PFSK-1 (cell line): ENCODE results near the gene EBP.

Experiments used
- FOXP2 ChIP-seq: optimal IDR thresholded peaks from 2 replicates; pipeline ENCODE3; 2011; ENCODE audit warnings: borderline replicate concordance, control low read depth, inconsistent platforms; ENCODE audit not compliant: insufficient read depth; ENCODE audit errors: extremely low read length, extremely low read depth
- POLR2AphosphoS5 ChIP-seq: IDR thresholded peaks from 2 replicates; pipeline ENCODE4 v1.6.1; 2012; ENCODE audit warnings: low read depth, mild to moderate bottlenecking, control low read depth, low read length, moderate library complexity
- SIN3A ChIP-seq: IDR thresholded peaks from 2 replicates; pipeline ENCODE4 v1.6.1; 2012; ENCODE audit warnings: mild to moderate bottlenecking, low read length, moderate library complexity, borderline replicate concordance; ENCODE audit not compliant: insufficient read depth
- TAF1 ChIP-seq: IDR thresholded peaks from 2 replicates; pipeline ENCODE4 v1.6.1; 2012; ENCODE audit warnings: low read length, control low read depth, borderline replicate concordance; ENCODE audit not compliant: insufficient read depth
- TF ChIP-seq, protein P1 (sequence below), 2 experiments: IDR thresholded peaks; 2 replicates each; pipeline versions ENCODE4 v1.6.1 to v1.8.0; 2011 to 2012; ENCODE audit warnings: low read depth in 2 of 2, low read length in 2 of 2, control low read depth in 1 of 2, inconsistent platforms in 1 of 2, mild to moderate bottlenecking in 1 of 2, moderate library complexity in 1 of 2; ENCODE audit not compliant: insufficient read depth in 1 of 2

Gene EBP

DNA sequence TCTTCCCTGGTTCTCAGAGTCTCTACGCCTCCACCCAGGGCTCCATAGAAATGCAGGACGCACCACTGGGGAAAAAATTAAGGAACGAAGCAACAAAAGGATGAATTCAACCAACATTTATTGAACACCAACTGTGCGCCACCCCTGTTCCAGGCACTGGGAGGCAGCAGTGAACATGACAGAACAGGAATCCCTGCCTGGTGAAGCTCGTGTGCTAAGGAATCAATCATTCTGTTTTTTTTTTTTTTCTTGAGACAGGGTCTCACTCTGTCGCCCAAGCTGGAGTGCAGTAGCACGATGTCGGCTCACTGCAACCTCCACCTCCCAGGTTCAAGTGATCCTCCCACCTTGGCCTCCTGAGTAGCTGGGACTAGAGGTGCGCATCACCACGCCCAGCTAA is 47.5 kb upstream of the EBP start:
- TF ChIP-seq TAF1, result no peak
- TF ChIP-seq FOXP2, result no peak
- no peak for TF ChIP-seq POLR2AphosphoS5
- TF ChIP-seq, protein P1, sequence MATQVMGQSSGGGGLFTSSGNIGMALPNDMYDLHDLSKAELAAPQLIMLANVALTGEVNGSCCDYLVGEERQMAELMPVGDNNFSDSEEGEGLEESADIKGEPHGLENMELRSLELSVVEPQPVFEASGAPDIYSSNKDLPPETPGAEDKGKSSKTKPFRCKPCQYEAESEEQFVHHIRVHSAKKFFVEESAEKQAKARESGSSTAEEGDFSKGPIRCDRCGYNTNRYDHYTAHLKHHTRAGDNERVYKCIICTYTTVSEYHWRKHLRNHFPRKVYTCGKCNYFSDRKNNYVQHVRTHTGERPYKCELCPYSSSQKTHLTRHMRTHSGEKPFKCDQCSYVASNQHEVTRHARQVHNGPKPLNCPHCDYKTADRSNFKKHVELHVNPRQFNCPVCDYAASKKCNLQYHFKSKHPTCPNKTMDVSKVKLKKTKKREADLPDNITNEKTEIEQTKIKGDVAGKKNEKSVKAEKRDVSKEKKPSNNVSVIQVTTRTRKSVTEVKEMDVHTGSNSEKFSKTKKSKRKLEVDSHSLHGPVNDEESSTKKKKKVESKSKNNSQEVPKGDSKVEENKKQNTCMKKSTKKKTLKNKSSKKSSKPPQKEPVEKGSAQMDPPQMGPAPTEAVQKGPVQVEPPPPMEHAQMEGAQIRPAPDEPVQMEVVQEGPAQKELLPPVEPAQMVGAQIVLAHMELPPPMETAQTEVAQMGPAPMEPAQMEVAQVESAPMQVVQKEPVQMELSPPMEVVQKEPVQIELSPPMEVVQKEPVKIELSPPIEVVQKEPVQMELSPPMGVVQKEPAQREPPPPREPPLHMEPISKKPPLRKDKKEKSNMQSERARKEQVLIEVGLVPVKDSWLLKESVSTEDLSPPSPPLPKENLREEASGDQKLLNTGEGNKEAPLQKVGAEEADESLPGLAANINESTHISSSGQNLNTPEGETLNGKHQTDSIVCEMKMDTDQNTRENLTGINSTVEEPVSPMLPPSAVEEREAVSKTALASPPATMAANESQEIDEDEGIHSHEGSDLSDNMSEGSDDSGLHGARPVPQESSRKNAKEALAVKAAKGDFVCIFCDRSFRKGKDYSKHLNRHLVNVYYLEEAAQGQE (IDR thresholded peaks at IDR 0.05; ENCODE audit: insufficient read depth in 1 of 2, low read depth in 2 of 2, low read length in 2 of 2), result no peak

DNA sequence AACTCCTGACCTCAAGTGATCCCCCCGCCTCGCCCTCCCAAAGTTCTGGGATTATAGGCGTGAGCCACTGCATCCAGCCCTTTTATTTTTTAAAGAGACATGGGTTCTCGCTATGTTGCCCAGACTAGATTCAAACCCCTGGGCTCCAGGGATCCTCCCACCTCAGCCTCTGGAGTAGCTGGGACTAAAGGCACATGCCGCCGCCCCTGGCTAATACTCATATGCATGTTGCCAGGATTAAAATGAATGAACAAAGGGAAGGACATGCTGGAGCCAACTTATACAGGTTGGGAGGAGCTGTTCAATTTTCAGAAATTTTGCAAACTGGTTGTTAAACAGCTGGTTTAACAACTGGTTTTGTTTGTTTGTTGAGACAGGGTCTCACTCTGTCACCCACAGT is 47.0 kb upstream of the EBP start:
- TF ChIP-seq POLR2AphosphoS5, result no peak
- no peak for TF ChIP-seq TAF1
- TF ChIP-seq SIN3A, result no peak
- TF ChIP-seq, protein P1 (IDR thresholded peaks at IDR 0.05; ENCODE audit: insufficient read depth in 1 of 2, low read depth in 2 of 2, low read length in 2 of 2), result no peak
- no peak for TF ChIP-seq FOXP2

DNA sequence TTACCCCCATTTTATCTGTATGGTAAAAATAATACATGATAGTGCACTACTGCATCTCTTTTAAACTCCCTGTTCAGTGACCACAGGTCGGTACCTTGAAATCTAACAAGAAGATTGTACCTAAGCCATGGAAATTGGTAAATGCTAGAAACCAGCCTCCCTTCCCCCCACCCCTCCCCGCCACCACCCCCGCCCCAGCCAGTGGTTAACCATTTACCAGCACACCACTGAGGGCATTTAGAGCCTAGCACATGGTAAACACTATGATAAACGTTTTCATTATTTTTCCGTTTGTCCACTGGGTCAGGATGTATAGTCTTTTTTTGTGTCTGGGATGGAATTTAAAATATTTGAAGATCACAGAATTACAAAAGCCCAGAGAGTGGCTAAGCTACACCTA is 46.3 kb upstream of the EBP start:
- TF ChIP-seq POLR2AphosphoS5 (no peak), FOXP2 (no peak), TAF1 (no peak), SIN3A (no peak)
- TF ChIP-seq, protein P1 (IDR thresholded peaks at IDR 0.05; ENCODE audit: insufficient read depth in 1 of 2, low read depth in 2 of 2, low read length in 2 of 2), result no peak

DNA sequence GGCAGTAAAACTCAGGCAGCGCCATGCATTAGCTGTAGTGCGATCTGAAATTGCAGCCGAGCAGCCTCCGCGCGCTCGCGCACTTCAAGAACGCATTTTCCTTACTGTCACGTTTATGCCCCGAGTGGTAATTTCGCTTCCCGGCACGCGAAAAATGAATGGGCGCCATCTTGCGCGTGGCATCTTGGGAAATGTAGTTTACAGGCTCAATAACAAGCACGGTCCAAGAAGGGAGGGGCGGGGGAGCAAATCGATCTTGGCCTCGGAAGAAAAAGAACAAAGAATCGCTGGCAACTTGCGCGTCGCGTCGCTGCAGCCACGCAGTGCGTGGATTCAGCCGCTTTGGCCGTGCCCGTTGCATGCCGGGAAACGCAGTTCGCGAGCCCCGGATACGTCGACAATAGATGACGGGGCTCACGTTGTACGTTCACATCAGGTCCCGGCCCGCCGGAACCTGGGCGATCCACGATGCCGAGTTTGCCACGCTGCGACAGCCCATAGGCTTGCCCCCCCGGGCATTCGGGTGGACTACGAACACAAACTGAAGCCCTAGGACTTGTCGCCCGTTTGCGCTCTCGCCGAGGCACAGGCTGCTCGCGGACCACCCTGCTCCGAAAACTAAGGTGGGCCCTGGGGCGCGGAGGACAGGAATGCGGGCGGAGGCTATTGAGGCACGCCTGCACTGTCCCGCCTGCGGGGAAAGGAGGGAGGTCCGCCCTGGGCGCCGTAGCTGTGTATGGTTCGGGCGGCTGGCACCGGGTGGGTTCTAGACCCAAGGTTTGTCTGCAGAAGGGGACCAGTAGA is 45.6 kb upstream of the EBP start, which contains the start of gene FTSJ1:
Gene FTSJ1, plus strand, starts transcription at position 426 of the 804 bp plus-strand sequence. CDS start 1,849 bp downstream, outside the sequence.
- peak; percentile 64; the same call in 1 of the 2 replicates for TF ChIP-seq SIN3A
- TF ChIP-seq FOXP2, result no peak
- TF ChIP-seq, protein P1 (IDR thresholded peaks at IDR 0.05; ENCODE audit: insufficient read depth in 1 of 2, low read depth in 2 of 2, low read length in 2 of 2), result no peak
- peak; percentile 81; the same call in 1 of the 2 replicates for TF ChIP-seq TAF1
- peak; percentile 67 for TF ChIP-seq POLR2AphosphoS5
